Testis (tissue), 3 donors: ENCODE measurements around the gene CADPS2. TPM values are rescaled to one million over a fixed set of nuclear protein-coding genes. Genes with fewer than 3 reads are reported as not detected.

Experiments
- polyA plus RNA-seq: library from polyadenylated mRNA; stranded (reverse); fragments of 350-450 nt; fragmentation: Illumina TruSeq; extraction: RNeasy Lipid Tissue Mini Kit (QIAGEN cat#74804); gene quantifications from one replicate; pipeline ENCODE4 v1.2.3, GENCODE V29; 2014; ENCODE audit warnings: low read depth, low replicate concordance; ENCODE audit not compliant: insufficient read depth
- small RNA-seq, 2 donors: library from RNA; depleted of rRNA; stranded (forward); fragments of <200 nt; gene quantifications; one replicate each; pipeline ENCODE3, GENCODE V24; 2016
- total RNA-seq, 2 donors: library from RNA; depleted of rRNA; stranded (reverse); fragments of >200 nt; gene quantifications; one replicate each; pipeline ENCODE4 v1.2.3, GENCODE V29; 2016

CADPS2 gene
- total and polyA plus RNA-seq, 3 donors from 2014 or later = 6.0 to 9.9 (median 9.3) TPM

Small RNAs within 50 kb of the gene (small RNA-seq; reads per million reads assigned to genes)
- 0 reads per million in 2 donors for gene AC006463.1

Other genes with a start within 250 kb of the CADPS2 start
- 10 to 100 TPM; 11.1 to 39.1 TPM for gene RNF133, start 187.3 kb downstream of the CADPS2 start, total RNA-seq
- gene RNF133, start 187.3 kb downstream of the CADPS2 start, polyA plus RNA-seq = 53.6 TPM
- 10 to 100 TPM; 16.3 to 25.6 TPM for gene RNF148, start 183.5 kb downstream of the CADPS2 start, total RNA-seq
- gene RNF148, start 183.5 kb downstream of the CADPS2 start, polyA plus RNA-seq = 37.6 TPM
- not detected for gene TAS2R16, start 109.2 kb upstream of the CADPS2 start, total RNA-seq
- gene TAS2R16, start 109.2 kb upstream of the CADPS2 start, polyA plus RNA-seq = not detected